Measurements from ENCODE around the gene TFEB. TPM values are rescaled to one million over a fixed set of nuclear protein-coding genes. Genes with fewer than 3 reads are reported as not detected.

TFEB gene
- total RNA-seq, 1 donor = 5.1 TPM

DNA sequence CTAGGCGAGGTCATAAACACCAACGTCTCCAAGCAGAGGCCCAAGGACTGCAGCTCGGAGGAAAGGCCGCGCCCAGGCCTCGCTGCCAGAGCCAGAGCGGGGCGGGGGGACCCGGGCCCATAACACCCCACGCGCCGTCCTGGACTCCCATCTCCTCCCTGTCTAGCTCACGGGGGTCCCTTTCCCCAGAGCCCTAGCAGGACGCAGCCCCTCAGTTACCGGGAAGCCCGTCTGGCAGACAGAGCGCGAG, 52.2 kb downstream of the TFEB start:
- Histone ChIP-seq H3K4me1 (ENCODE audit: insufficient read depth, low read length) (no peaks in the 10 kb centered on the region), H4K20me1 (ENCODE audit: insufficient read depth, low read length) (no peaks in the 10 kb centered on the region), H3K4me3 (ENCODE audit: insufficient read depth, low read length) (peak overlapping the region; percentile 59), H3K79me2 (ENCODE audit: insufficient read depth, low read length) (no peaks in the 10 kb centered on the region), H3K9me3 (ENCODE audit: low read depth, low read length) (no peaks in the 10 kb centered on the region), H3K27me3 (ENCODE audit: insufficient read depth, low read length) (no peaks in the 10 kb centered on the region), H3K4me2 (ENCODE audit: insufficient read depth, low read length) (peak overlapping the region; percentile 53), H2AFZ (ENCODE audit: low read length) (peak overlapping the region; percentile 83), H3K36me3 (ENCODE audit: insufficient read depth, low read length) (peaks cover 4% of the 10 kb centered on the region), H3K27ac (ENCODE audit: low read depth, low read length) (no peak overlapping the region)
- DNase-seq (ENCODE audit: insufficient read length, low spot score, missing footprints) = no peak
- TF ChIP-seq, protein P1, sequence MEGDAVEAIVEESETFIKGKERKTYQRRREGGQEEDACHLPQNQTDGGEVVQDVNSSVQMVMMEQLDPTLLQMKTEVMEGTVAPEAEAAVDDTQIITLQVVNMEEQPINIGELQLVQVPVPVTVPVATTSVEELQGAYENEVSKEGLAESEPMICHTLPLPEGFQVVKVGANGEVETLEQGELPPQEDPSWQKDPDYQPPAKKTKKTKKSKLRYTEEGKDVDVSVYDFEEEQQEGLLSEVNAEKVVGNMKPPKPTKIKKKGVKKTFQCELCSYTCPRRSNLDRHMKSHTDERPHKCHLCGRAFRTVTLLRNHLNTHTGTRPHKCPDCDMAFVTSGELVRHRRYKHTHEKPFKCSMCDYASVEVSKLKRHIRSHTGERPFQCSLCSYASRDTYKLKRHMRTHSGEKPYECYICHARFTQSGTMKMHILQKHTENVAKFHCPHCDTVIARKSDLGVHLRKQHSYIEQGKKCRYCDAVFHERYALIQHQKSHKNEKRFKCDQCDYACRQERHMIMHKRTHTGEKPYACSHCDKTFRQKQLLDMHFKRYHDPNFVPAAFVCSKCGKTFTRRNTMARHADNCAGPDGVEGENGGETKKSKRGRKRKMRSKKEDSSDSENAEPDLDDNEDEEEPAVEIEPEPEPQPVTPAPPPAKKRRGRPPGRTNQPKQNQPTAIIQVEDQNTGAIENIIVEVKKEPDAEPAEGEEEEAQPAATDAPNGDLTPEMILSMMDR (IDR thresholded peaks at IDR 0.05; ENCODE audit: extremely low read depth, low read depth, low read length) = no peak

DNA sequence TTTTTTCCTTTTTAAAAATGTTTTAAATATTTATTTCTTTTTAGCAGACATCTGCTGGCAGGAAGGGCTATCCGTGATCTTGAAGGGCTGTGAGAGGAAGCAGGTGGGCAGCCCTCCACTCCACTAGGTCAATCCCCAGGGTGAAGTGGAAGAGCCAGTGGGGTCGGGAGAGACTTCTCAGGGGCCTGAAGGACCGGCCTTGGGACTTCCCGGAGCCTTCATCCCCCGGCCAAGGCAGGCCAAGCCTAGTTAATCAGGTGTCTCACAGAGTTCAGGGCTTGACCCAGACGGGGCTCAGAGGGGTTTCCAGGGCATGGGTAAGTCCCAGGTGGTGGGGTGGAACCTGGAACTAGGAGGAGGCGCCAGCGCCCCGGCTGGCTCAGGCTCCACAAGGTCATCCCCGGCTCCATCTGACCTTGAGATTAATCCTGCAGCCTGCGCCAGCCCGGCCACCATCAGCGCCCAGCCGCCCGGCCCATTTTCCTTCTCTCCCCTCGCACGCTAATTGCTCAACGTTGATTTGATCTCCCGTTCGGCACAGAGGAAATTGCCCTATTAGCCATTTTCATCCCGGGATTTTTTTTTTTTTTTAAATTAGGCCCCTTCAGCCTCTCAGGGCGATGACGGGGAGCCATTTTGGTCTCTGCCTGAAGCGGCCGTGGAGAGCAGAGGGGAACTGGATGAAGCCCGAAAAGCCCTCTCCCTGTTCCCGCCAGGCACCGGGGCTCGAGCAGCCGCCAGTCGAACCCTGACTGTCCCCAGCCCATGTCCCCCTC, 52.7 kb downstream of the TFEB start:
- peaks cover 4% of the 10 kb centered on the region for H3K36me3 ChIP-seq (ENCODE audit: insufficient read depth, low read length)
- no peaks in the 10 kb centered on the region for H3K9me3 ChIP-seq (ENCODE audit: low read depth, low read length)
- no peaks in the 10 kb centered on the region for H3K27me3 ChIP-seq (ENCODE audit: insufficient read depth, low read length)
- peak overlapping the region; percentile 53 for H3K4me2 ChIP-seq (ENCODE audit: insufficient read depth, low read length)
- no peak overlapping the region for H3K27ac ChIP-seq (ENCODE audit: low read depth, low read length)
- no peaks in the 10 kb centered on the region for H3K79me2 ChIP-seq (ENCODE audit: insufficient read depth, low read length)
- H3K4me3 ChIP-seq (ENCODE audit: insufficient read depth, low read length) = peak overlapping the region; percentile 59
- DNase-seq (ENCODE audit: insufficient read length, low spot score, missing footprints) = peak; percentile 63
- TF ChIP-seq, protein P1 (IDR thresholded peaks at IDR 0.05; ENCODE audit: extremely low read depth, low read depth, low read length) = no peak
- H2AFZ ChIP-seq (ENCODE audit: low read length) = peak overlapping the region; percentile 83
- H4K20me1 ChIP-seq (ENCODE audit: insufficient read depth, low read length) = no peaks in the 10 kb centered on the region
- H3K4me1 ChIP-seq (ENCODE audit: insufficient read depth, low read length) = no peaks in the 10 kb centered on the region

DNA sequence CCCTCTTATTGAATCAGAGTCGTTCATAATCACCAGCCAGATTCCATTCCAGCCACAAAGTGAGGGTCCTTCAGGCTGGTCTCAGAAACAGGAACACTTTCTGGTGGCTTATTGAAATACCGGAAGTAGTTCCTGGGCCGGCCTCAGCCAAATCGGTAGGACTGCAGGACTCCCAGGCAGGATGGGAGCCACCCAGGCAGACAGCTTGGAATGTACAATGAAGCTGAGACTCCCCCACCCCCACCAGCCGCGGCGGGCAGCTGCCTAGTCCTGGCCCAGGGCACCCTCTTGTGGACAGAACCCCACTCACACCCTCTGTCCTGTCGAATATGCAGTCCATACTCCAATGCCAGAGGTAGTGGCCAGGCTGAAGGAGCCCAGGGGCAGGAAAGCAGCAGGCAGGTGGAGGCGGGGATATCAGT, 53.3 kb downstream of the TFEB start:
- Histone ChIP-seq H3K4me3 (ENCODE audit: insufficient read depth, low read length) (no peak overlapping the region), H3K27ac (ENCODE audit: low read depth, low read length) (no peak overlapping the region), H3K36me3 (ENCODE audit: insufficient read depth, low read length) (peaks cover 4% of the 10 kb centered on the region), H3K4me1 (ENCODE audit: insufficient read depth, low read length) (no peaks in the 10 kb centered on the region), H3K79me2 (ENCODE audit: insufficient read depth, low read length) (no peaks in the 10 kb centered on the region), H2AFZ (ENCODE audit: low read length) (peak overlapping the region; percentile 56), H3K4me2 (ENCODE audit: insufficient read depth, low read length) (peak overlapping the region; percentile 58), H3K27me3 (ENCODE audit: insufficient read depth, low read length) (no peaks in the 10 kb centered on the region), H4K20me1 (ENCODE audit: insufficient read depth, low read length) (no peaks in the 10 kb centered on the region), H3K9me3 (ENCODE audit: low read depth, low read length) (no peaks in the 10 kb centered on the region)
- DNase-seq (ENCODE audit: insufficient read length, low spot score, missing footprints) = peak; percentile 99
- TF ChIP-seq, protein P1 (IDR thresholded peaks at IDR 0.05; ENCODE audit: extremely low read depth, low read depth, low read length) = peak; percentile 91

DNA sequence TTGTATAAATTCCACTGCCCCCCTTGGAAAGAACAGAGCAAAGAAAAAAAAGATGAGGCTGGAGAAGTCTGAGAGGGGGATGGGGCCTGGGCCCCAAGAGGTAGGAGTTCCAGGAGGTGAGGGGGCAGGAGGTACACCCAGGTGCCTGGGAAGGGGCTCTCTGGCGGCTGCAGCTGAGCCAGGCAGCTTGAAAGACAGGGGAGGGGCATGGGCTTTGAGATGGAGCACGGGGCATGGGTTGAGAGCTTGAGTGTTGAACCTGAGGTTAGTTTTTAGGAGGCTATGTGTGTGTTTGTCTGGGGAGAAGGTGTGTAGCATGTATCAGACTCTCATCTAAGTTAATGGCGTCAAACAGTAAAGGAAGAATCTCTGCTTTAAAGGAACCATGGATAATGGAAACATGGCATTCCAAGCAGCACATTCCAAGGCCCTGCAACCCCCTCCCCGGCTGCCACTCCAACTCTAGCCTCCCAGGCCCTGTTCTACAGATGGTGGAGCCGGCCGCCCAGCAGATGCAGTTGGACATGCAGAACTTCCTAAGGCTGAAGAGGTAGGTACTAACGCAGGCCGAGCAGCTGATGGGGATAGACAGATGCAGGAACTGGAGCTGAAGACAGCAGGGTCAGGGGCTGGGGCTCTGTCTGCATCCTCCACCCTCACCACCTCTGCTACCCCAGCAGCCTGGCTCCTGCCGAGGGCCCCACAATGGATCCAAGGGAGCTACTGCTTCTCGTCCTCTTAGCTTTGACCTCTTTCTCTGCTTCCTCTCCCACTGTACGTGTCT, 55.0 kb downstream of the TFEB start:
- Histone ChIP-seq H3K4me3 (ENCODE audit: insufficient read depth, low read length) (no peak overlapping the region), H3K79me2 (ENCODE audit: insufficient read depth, low read length) (no peaks in the 10 kb centered on the region), H4K20me1 (ENCODE audit: insufficient read depth, low read length) (no peaks in the 10 kb centered on the region), H3K27me3 (ENCODE audit: insufficient read depth, low read length) (no peaks in the 10 kb centered on the region), H3K36me3 (ENCODE audit: insufficient read depth, low read length) (no peaks in the 10 kb centered on the region), H3K9me3 (ENCODE audit: low read depth, low read length) (no peaks in the 10 kb centered on the region), H3K4me2 (ENCODE audit: insufficient read depth, low read length) (no peak overlapping the region), H3K4me1 (ENCODE audit: insufficient read depth, low read length) (no peaks in the 10 kb centered on the region), H3K27ac (ENCODE audit: low read depth, low read length) (no peak overlapping the region), H2AFZ (ENCODE audit: low read length) (no peak overlapping the region)
- TF ChIP-seq, protein P1 (IDR thresholded peaks at IDR 0.05; ENCODE audit: extremely low read depth, low read depth, low read length) = no peak
- peak; percentile 53 for DNase-seq (ENCODE audit: insufficient read length, low spot score, missing footprints)

Data from osteoblast (primary cell).